NCI-H82 treated with DMSO at 0.1 percent for 48 hours (cell line): ENCODE data around the gene AAMP.

Experiments used
- DNase-seq: peaks from one replicate; lab custom pipeline; 2025; ENCODE audit not compliant: unreplicated experiment; lab: John Stamatoyannopoulos, UW

AAMP gene

GRCh38 chr2:218224186-218224585 lies 45.8 kb downstream of the AAMP start:
- no peak for DNase-seq

GRCh38 chr2:218223046-218223445 lies 46.9 kb downstream of the AAMP start:
- no peak for DNase-seq

- no peak for DNase-seq
Measured at GRCh38 chr2:218221000-218221399, 48.9 kb downstream of the AAMP start.

GRCh38 chr2:218219934-218220333 lies 50.0 kb downstream of the AAMP start:
- DNase-seq = no peak

GRCh38 chr2:218218268-218219185 lies 51.4 kb downstream of the AAMP start:
- DNase-seq = no peak

GRCh38 chr2:218217360-218218267 lies 52.3 kb downstream of the AAMP start:
- no peak for DNase-seq

GRCh38 chr2:218216674-218217359 lies 53.1 kb downstream of the AAMP start, which contains the start of gene ARPC2:
ARPC2 (plus strand) TSS chr2:218217189; CDS start chr2:218217471, 282 bp downstream.
- peak; percentile 70 for DNase-seq

- no peak for DNase-seq
Measured at GRCh38 chr2:218216336-218216673, 53.6 kb downstream of the AAMP start.
